Karpas-422 (cell line): ENCODE data around the gene RAPGEF4. TPM values are rescaled to one million over a fixed set of nuclear protein-coding genes. Genes with fewer than 3 reads are reported as not detected.

Experiments
- DNase-seq: peaks from one replicate; pipeline ENCODE4 v3.0.0-alpha.2; 2015
- H2AFZ ChIP-seq: fragments of 200-600 bp; sonication (generic); 2 replicates; pipeline ENCODE4 v1.6.1; 2014; ENCODE audit warnings: antibody characterized with exemption, low read length, mixed read lengths
- H3K27ac ChIP-seq: fragments of 200-600 bp; sonication (generic); 2 replicates; pipeline ENCODE4 v1.5.1; 2014; ENCODE audit warnings: mild to moderate bottlenecking, low read length, moderate library complexity
- H3K27me3 ChIP-seq: fragments of 200-600 bp; sonication (generic); 2 replicates; pipeline ENCODE4 v1.6.1; 2014; ENCODE audit warnings: low read length, mixed read lengths
- H3K36me3 ChIP-seq: fragments of 200-600 bp; sonication (generic); 2 replicates; pipeline ENCODE4 v1.6.1; 2014; ENCODE audit warnings: low read length, mixed read lengths; ENCODE audit not compliant: insufficient read depth
- H3K4me1 ChIP-seq: fragments of 200-600 bp; sonication (generic); 2 replicates; pipeline ENCODE4 v1.6.1; 2014; ENCODE audit warnings: mild to moderate bottlenecking, low read length, mixed read lengths
- H3K4me2 ChIP-seq: fragments of 200-600 bp; sonication (generic); 2 replicates; pipeline ENCODE4 v1.6.1; 2014; ENCODE audit warnings: low read length, low read depth, mild to moderate bottlenecking; ENCODE audit not compliant: poor library complexity, severe bottlenecking
- H3K4me3 ChIP-seq: fragments of 200-600 bp; sonication (generic); 2 replicates; pipeline ENCODE4 v1.5.1; 2014; ENCODE audit warnings: mild to moderate bottlenecking, antibody characterized with exemption, low read length, mixed read lengths
- H3K79me2 ChIP-seq: fragments of 200-600 bp; sonication (generic); 2 replicates; pipeline ENCODE4 v1.6.1; 2014; ENCODE audit warnings: mild to moderate bottlenecking, low read length, mixed read lengths
- H3K9ac ChIP-seq: fragments of 200-600 bp; sonication (generic); 2 replicates; pipeline ENCODE4 v1.6.0; 2014; ENCODE audit warnings: low read length
- H3K9me2 ChIP-seq: fragments of 200-600 bp; sonication (generic), shearing (Covaris generic); replicated peaks from 2 replicates; pipeline ENCODE4 v1.6.0; 2014; ENCODE audit warnings: mild to moderate bottlenecking, low read length, moderate library complexity; ENCODE audit not compliant: insufficient read depth
- H3K9me3 ChIP-seq: fragments of 300-700, 200-600 bp; sonication (generic); 2 replicates; pipeline ENCODE4 v1.6.1; 2014; ENCODE audit warnings: low read length, mixed read lengths
- H4K20me1 ChIP-seq: fragments of 200-600 bp; sonication (generic); 2 replicates; pipeline ENCODE4 v1.6.1; 2014; ENCODE audit warnings: mild to moderate bottlenecking, antibody characterized with exemption, low read length, low read depth; ENCODE audit not compliant: insufficient read depth
- total RNA-seq: library from RNA; depleted of rRNA; stranded (reverse); fragments of >200 nt; shearing (Covaris generic); gene quantifications from 2 replicates; pipeline ENCODE4 v1.2.3, GENCODE V29; 2014; ENCODE audit warnings: low replicate concordance

The RAPGEF4 gene
- total RNA-seq, 1 experiment from 2014 or later: 0.97 TPM

DNA sequence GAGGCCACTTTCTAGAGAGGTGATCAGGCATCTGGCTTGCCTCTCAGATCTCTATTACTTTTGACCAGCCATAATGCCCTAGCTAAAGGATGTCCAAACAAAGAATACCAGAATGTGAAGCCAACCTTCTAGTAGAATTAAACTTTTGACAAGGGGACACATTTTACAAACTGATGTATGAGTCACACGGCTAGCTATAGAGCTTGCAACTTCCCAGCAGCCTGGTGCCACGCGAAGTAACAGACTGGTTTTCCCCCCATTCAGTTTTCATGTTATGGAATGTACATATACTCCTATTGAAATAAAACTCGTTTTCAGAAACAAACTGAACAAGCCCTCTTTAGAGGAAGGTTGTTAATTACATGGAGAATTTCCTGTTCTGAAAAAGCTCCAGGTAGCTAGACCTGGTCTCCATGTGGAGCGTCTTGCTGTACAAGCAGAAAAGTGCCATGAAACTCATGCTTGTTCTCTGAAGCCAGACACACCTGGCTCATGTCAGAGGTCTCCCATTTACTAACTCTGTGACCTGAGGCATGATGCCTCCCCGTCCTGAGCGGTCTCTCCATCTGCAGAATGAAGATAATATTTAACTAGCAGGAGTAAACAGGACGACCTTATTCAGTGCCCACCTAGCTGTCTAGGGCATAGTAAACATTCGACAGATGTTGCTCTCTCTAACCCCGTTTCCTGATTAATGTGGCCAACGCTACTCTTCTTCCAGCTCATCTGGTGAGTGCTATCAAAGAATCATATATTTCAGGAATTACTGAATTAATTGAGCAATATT lies 258.5 kb downstream of the RAPGEF4 start:
- Histone ChIP-seq H3K4me1 (no peaks in the 10 kb centered on the region), H3K36me3 (no peaks in the 10 kb centered on the region), H3K27ac (no peak overlapping the region), H3K9me2 (no peaks in the 10 kb centered on the region), H4K20me1 (no peaks in the 10 kb centered on the region), H3K79me2 (no peaks in the 10 kb centered on the region), H3K9ac (no peak overlapping the region), H2AFZ (no peak overlapping the region), H3K4me3 (no peak overlapping the region), H3K4me2 (no peak overlapping the region), H3K9me3 (no peaks in the 10 kb centered on the region), H3K27me3 (peaks cover 2% of the 10 kb centered on the region; the same call in 1 of the 2 replicates)
- no peak for DNase-seq

GRCh38 chr2:172994864-172995263 lies 259.2 kb downstream of the RAPGEF4 start:
- H3K27me3 ChIP-seq: peaks cover 2% of the 10 kb centered on the region; the same call in 1 of the 2 replicates
- no peaks in the 10 kb centered on the region for H3K79me2 ChIP-seq
- H3K4me2 ChIP-seq: no peak overlapping the region
- H3K9ac ChIP-seq: no peak overlapping the region
- H2AFZ ChIP-seq: no peak overlapping the region
- no peaks in the 10 kb centered on the region for H3K9me2 ChIP-seq
- H3K9me3 ChIP-seq: no peaks in the 10 kb centered on the region
- H3K36me3 ChIP-seq: no peaks in the 10 kb centered on the region
- no peaks in the 10 kb centered on the region for H3K4me1 ChIP-seq
- no peak for DNase-seq
- H3K27ac ChIP-seq: no peak overlapping the region
- no peaks in the 10 kb centered on the region for H4K20me1 ChIP-seq
- no peak overlapping the region for H3K4me3 ChIP-seq

DNA sequence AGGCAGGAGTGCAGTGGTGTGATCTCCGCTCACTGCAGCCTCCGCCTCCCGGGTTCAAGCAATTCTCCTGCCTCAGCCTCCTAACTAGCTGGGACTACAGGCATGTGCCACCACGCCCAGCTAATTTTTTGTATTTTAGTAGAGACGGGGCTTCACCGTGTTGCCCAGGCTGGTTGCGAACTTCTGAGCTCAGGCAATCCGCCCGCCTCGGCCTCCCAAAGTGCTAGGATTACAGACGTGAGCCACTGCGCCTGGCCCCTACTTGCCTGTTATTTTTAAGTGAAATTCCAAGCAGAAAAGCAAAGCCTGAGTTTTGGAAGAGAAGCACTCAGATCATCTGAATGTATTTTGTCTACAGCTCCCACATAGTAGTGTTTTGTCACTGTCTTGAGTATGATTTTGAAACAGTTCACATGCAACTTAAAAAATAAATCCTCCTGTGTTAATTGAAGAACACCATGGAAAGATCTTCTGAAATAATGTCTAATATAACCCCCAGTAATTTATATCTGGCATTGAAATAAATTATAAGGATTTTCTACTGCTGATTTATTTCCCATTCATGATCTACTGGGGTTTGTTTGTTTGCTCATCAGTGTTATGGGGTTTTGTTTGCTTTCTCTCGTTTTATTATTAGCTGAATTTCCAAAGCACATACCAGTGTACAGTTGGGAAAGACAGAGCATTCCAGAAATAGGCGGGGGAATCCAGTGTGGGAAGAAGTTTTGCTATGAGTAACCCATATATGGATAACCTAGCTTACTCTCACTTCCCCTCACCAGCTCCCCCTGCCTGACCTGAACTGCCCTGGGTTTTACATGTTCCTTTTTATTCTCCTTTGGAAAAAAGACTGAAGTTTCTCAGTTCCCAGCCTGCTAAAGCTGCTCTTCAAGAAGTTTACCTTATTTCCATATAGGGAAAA lies 259.9 kb downstream of the RAPGEF4 start:
- no peaks in the 10 kb centered on the region for H3K79me2 ChIP-seq
- no peaks in the 10 kb centered on the region for H3K4me1 ChIP-seq
- no peak overlapping the region for H3K9ac ChIP-seq
- no peak overlapping the region for H3K4me2 ChIP-seq
- H3K4me3 ChIP-seq: no peak overlapping the region
- H3K27me3 ChIP-seq: peaks cover 2% of the 10 kb centered on the region; the same call in 1 of the 2 replicates
- H3K9me2 ChIP-seq: no peaks in the 10 kb centered on the region
- no peaks in the 10 kb centered on the region for H4K20me1 ChIP-seq
- H3K9me3 ChIP-seq: no peaks in the 10 kb centered on the region
- no peak for DNase-seq
- no peak overlapping the region for H2AFZ ChIP-seq
- no peak overlapping the region for H3K27ac ChIP-seq
- H3K36me3 ChIP-seq: no peaks in the 10 kb centered on the region

GRCh38 chr2:172996387-172996961 lies 260.8 kb downstream of the RAPGEF4 start:
- H3K4me2 ChIP-seq: no peak overlapping the region

DNA sequence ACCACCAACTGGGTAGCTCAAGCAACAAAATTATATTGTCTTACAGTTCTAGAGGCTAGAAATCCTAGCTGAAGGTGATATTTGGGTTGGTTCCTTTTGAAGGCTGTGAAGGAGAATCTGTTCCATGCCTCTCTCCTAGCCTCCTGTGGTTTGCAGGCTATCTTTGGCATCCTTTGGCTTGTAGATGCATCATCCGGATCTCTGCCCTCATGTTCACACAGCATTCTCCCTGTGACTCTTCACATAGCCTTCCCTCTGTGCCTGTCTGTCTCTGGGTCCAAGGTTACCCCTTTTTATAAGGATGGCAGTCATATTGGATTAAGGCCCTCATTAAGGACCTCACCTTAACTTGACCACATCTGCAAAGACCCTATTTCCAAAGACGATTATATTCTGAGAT lies 261.4 kb downstream of the RAPGEF4 start:
- DNase-seq: no peak
- no peaks in the 10 kb centered on the region for H3K9me3 ChIP-seq
- H3K36me3 ChIP-seq: no peaks in the 10 kb centered on the region
- H3K79me2 ChIP-seq: no peaks in the 10 kb centered on the region
- H3K4me1 ChIP-seq: no peaks in the 10 kb centered on the region
- H3K27ac ChIP-seq: no peak overlapping the region
- H3K27me3 ChIP-seq: peaks cover 2% of the 10 kb centered on the region; the same call in 1 of the 2 replicates
- H3K9ac ChIP-seq: no peak overlapping the region
- no peak overlapping the region for H2AFZ ChIP-seq
- H4K20me1 ChIP-seq: no peaks in the 10 kb centered on the region
- no peaks in the 10 kb centered on the region for H3K9me2 ChIP-seq
- no peak overlapping the region for H3K4me3 ChIP-seq
- H3K4me2 ChIP-seq: no peak overlapping the region

More at GRCh38 chr2:172996387-172996961, 260.8 kb downstream of the RAPGEF4 start:
- Histone ChIP-seq H3K36me3 (no peaks in the 10 kb centered on the region), H3K27me3 (peaks cover 2% of the 10 kb centered on the region; the same call in 1 of the 2 replicates), H4K20me1 (no peaks in the 10 kb centered on the region), H3K4me1 (no peaks in the 10 kb centered on the region), H2AFZ (no peak overlapping the region), H3K79me2 (no peaks in the 10 kb centered on the region), H3K9ac (no peak overlapping the region), H3K9me3 (no peaks in the 10 kb centered on the region), H3K27ac (no peak overlapping the region), H3K9me2 (no peaks in the 10 kb centered on the region), H3K4me3 (no peak overlapping the region)
- DNase-seq: no peak

DNA sequence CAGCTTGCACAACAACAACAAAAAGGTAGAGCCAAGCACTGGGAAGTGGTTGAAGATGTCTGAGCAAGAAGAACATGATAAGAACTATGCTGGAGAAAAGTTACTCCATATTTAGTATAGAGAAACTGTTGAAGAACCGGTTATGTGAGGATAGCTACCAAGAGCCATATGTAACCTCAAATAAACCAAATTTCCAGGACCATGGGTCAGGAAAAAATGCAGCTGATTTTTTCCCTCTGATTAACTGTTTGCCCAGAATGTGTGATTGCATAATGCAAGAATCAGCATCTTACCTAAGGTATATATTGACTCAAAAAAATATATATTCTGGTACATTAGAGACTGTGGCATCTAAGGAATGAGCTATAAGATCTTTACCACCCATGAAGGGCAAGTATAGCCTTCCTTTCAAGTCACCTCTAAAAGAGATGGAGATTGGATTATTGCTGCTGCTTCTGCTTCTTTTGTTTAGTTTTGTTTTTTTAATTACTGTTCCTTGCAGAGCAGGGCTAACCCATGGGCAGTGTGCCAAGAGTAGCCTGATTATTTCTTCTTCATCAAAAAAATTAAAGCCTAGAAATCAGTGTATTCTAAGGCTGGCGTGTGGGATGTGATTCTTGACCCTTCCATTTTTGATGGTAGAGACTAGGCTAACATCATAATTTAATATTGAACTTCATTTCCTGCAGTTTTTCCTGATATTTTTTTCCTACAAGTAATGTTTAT lies 263.1 kb downstream of the RAPGEF4 start:
- H3K27me3 ChIP-seq: peaks cover 2% of the 10 kb centered on the region; the same call in 1 of the 2 replicates
- no peaks in the 10 kb centered on the region for H3K4me1 ChIP-seq
- H3K9me2 ChIP-seq: no peaks in the 10 kb centered on the region
- no peak overlapping the region for H3K9ac ChIP-seq
- no peaks in the 10 kb centered on the region for H4K20me1 ChIP-seq
- no peaks in the 10 kb centered on the region for H3K36me3 ChIP-seq
- no peak for DNase-seq
- no peak overlapping the region for H2AFZ ChIP-seq
- no peak overlapping the region for H3K4me3 ChIP-seq
- no peak overlapping the region for H3K27ac ChIP-seq
- no peaks in the 10 kb centered on the region for H3K9me3 ChIP-seq
- H3K79me2 ChIP-seq: no peaks in the 10 kb centered on the region
- no peak overlapping the region for H3K4me2 ChIP-seq

GRCh38 chr2:172999641-173000386 lies 264.2 kb downstream of the RAPGEF4 start:
- H3K4me1 ChIP-seq: no peaks in the 10 kb centered on the region
- H2AFZ ChIP-seq: no peak overlapping the region
- DNase-seq: no peak
- H3K4me3 ChIP-seq: no peak overlapping the region
- H3K27me3 ChIP-seq: peaks cover 2% of the 10 kb centered on the region; the same call in 1 of the 2 replicates
- H3K9ac ChIP-seq: no peak overlapping the region
- H3K79me2 ChIP-seq: no peaks in the 10 kb centered on the region
- no peaks in the 10 kb centered on the region for H3K36me3 ChIP-seq
- H3K27ac ChIP-seq: no peak overlapping the region
- H3K9me2 ChIP-seq: no peaks in the 10 kb centered on the region
- no peaks in the 10 kb centered on the region for H3K9me3 ChIP-seq
- H3K4me2 ChIP-seq: no peak overlapping the region
- H4K20me1 ChIP-seq: no peaks in the 10 kb centered on the region
